Measurements from ENCODE around the gene VPS52.

DNA sequence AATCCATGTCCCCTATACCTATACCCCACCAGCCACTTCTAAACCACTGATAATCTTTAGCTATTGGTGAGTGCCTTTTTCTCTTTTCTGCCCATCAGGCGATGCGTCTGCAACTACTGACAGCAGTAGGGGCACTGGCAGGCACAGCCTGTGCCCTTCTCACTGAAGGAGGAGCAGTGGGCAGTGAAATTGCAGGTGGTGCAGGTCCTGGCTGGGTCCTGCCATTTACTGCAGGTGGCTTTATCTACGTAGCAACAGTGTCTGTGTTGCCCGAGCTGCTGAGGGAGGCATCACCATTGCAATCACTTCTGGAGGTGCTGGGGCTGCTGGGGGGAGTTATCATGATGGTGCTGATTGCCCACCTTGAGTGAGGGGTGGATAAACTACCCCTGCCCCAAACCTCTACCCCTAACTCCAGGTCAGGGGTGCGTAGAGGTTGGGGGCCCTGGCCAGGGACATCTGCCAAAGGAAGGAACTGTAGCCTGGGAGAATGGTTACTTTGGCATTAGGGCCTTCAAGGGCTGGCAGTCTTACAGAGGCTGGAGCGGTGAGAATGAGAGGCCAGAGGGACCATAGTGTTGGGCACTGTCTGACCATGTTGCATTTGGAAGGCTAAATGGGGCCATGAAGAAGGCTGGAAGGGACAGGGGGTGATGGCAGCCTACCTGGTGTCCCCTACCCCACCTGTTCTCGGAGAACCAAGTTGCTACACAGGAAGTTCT, 68.1 kb downstream of the VPS52 start:
- TF ChIP-seq YY1 (IDR thresholded peaks at IDR 0.05; ENCODE audit: insufficient read depth, insufficient read length) (no peak), ZNF274 (IDR thresholded peaks at IDR 0.05; ENCODE audit: low read depth, low read length) (no peak)

All from NT2/D1 (cell line).